H1 (cell line): ENCODE results near the gene TMEM187. TPM values are rescaled to one million over a fixed set of nuclear protein-coding genes. Genes with fewer than 3 reads are reported as not detected.

Experiments used
- CTCF ChIA-PET: fragments of 300-600 bp; sonication (Branson Sonifier 250); formaldehyde crosslinking; loops from one replicate; lab custom pipeline; 2021; ENCODE audit not compliant: partially characterized antibody; lab: Charles Lee
- POLR2A ChIA-PET: fragments of 300-600 bp; sonication (Branson Sonifier 250); formaldehyde crosslinking; loops from one replicate; lab custom pipeline; 2021; ENCODE audit warnings: inconsistent platforms; ENCODE audit not compliant: partially characterized antibody; lab: Charles Lee
- DNase-seq, 2 experiments: peaks; one replicate each; pipeline versions ENCODE4 v3.0.0 to v3.0.0-alpha.2; 2010 to 2022; ENCODE audit warnings: low spot score in 2 of 2, low read depth in 1 of 2, mixed read lengths in 1 of 2
- FAIRE-seq: peaks from 2 replicates; lab custom pipeline; 2011; peaks lifted over from hg19 to GRCh38; lab: Jason Lieb, UNC
- H2AFZ ChIP-seq: 2 replicates; pipeline ENCODE4 v1.8.1; 2012; ENCODE audit warnings: low read length, inconsistent platforms
- H2AK5ac ChIP-seq: 2 replicates; pipeline ENCODE4 v1.6.1; 2013; ENCODE audit warnings: low read depth, low read length
- H2BK120ac ChIP-seq: replicated peaks from 2 replicates; pipeline ENCODE3; 2013; ENCODE audit warnings: low read depth, low read length, inconsistent platforms
- H2BK12ac ChIP-seq: 2 replicates; pipeline ENCODE4 v1.6.1; 2013; ENCODE audit warnings: low read depth, low read length
- H2BK15ac ChIP-seq: 2 replicates; pipeline ENCODE4 v1.6.1; 2013; ENCODE audit warnings: low read length
- H2BK20ac ChIP-seq: 2 replicates; pipeline ENCODE4 v1.6.1; 2013; ENCODE audit warnings: low read length
- H2BK5ac ChIP-seq: 2 replicates; pipeline ENCODE4 v1.6.1; 2013; ENCODE audit warnings: low read depth, low read length
- H3K14ac ChIP-seq: 2 replicates; pipeline ENCODE4 v1.6.1; 2013; ENCODE audit warnings: inconsistent platforms; ENCODE audit not compliant: insufficient read length
- H3K18ac ChIP-seq: 2 replicates; pipeline ENCODE4 v1.6.1; 2013; ENCODE audit warnings: low read length; ENCODE audit errors: extremely low read depth
- H3K23ac ChIP-seq: 2 replicates; pipeline ENCODE4 v1.6.1; 2013; ENCODE audit warnings: inconsistent platforms; ENCODE audit not compliant: insufficient read length
- H3K23me2 ChIP-seq: 2 replicates; pipeline ENCODE4 v1.6.1; 2013; ENCODE audit warnings: low read depth, low read length
- H3K27ac ChIP-seq: 2 replicates; pipeline ENCODE4 v1.6.1; 2011; ENCODE audit warnings: low read depth, low read length, inconsistent platforms
- H3K27me3 ChIP-seq, 4 experiments: replicated peaks in 1 of 4; 1 replicate in 1 of 4; 2 replicates in 3 of 4; pipeline versions ENCODE4 v1.6.1 to v1.8.1; 2011 to 2013; ENCODE audit warnings: low read length in 3 of 4, mild to moderate bottlenecking in 3 of 4, inconsistent platforms in 2 of 4, mixed read lengths in 2 of 4, moderate library complexity in 1 of 4; ENCODE audit not compliant: control insufficient read depth in 3 of 4, insufficient read depth in 3 of 4; ENCODE audit errors: extremely low read depth in 1 of 4
- H3K36me3 ChIP-seq, 4 experiments: 2 replicates each; pipeline versions ENCODE4 v1.6.1 to v1.8.1; 2011 to 2013; ENCODE audit warnings: mild to moderate bottlenecking in 4 of 4, low read length in 3 of 4, moderate library complexity in 2 of 4, control low read depth in 1 of 4, inconsistent platforms in 1 of 4; ENCODE audit not compliant: insufficient read depth in 4 of 4, control insufficient read depth in 2 of 4
- H3K4ac ChIP-seq: replicated peaks from 2 replicates; pipeline ENCODE3; 2013; ENCODE audit warnings: low read length, low read depth, mixed read lengths, inconsistent platforms; ENCODE audit not compliant: insufficient read length
- H3K4me1 ChIP-seq, 4 experiments: replicated peaks in 1 of 4; 1 replicate in 1 of 4; 2 replicates in 3 of 4; pipeline versions ENCODE4 v1.6.1 to v1.8.1; 2011 to 2013; ENCODE audit warnings: low read length in 3 of 4, inconsistent platforms in 2 of 4, mixed read lengths in 1 of 4; ENCODE audit not compliant: insufficient read depth in 4 of 4, control insufficient read depth in 3 of 4
- H3K4me2 ChIP-seq, 2 experiments: 2 replicates each; pipeline versions ENCODE4 v1.6.1 to v1.8.1; 2011 to 2013; ENCODE audit warnings: low read depth in 2 of 2, low read length in 2 of 2, control low read depth in 1 of 2, inconsistent platforms in 1 of 2, mild to moderate bottlenecking in 1 of 2; ENCODE audit not compliant: insufficient read depth in 1 of 2
- H3K4me3 ChIP-seq, 4 experiments: fragments of 200-600, 300-600 bp in 1 of 4; sonication (generic), shearing (Covaris generic), sonication (Bioruptor Twin) in 1 of 4; 2 replicates each; pipeline versions ENCODE4 v1.5.1 to v1.8.1; 2011 to 2016; ENCODE audit warnings: low read length in 4 of 4, low read depth in 3 of 4, control low read depth in 2 of 4, inconsistent platforms in 2 of 4, mild to moderate bottlenecking in 2 of 4, mixed read lengths in 1 of 4, moderate library complexity in 1 of 4; ENCODE audit not compliant: insufficient read depth in 2 of 4; ENCODE audit errors: extremely low read depth in 1 of 4
- H3K56ac ChIP-seq: replicated peaks from 2 replicates; pipeline ENCODE3; 2013; ENCODE audit warnings: low read depth, mild to moderate bottlenecking, mixed read lengths, low read length, inconsistent platforms; ENCODE audit not compliant: insufficient read length
- H3K79me1 ChIP-seq: 2 replicates; pipeline ENCODE4 v1.6.1; 2013; ENCODE audit warnings: low read depth, low read length, control low read depth
- H3K79me2 ChIP-seq, 2 experiments: 2 replicates each; pipeline versions ENCODE4 v1.6.1 to v1.8.1; 2012 to 2013; ENCODE audit warnings: low read length in 2 of 2, mild to moderate bottlenecking in 2 of 2, inconsistent platforms in 1 of 2; ENCODE audit not compliant: insufficient read depth in 2 of 2, control insufficient read depth in 1 of 2
- H3K9ac ChIP-seq, 4 experiments: replicated peaks in 1 of 4; 1 replicate in 1 of 4; 2 replicates in 3 of 4; pipeline versions ENCODE4 v1.6.1 to v1.8.1; 2011 to 2013; ENCODE audit warnings: low read depth in 3 of 4, low read length in 3 of 4, control low read depth in 2 of 4, mild to moderate bottlenecking in 2 of 4, moderate library complexity in 2 of 4, inconsistent platforms in 1 of 4; ENCODE audit errors: extremely low read depth in 1 of 4
- H3K9me3 ChIP-seq, 2 experiments: 2 replicates each; pipeline versions ENCODE4 v1.6.1 to v1.8.1; 2012 to 2013; ENCODE audit warnings: mild to moderate bottlenecking in 2 of 2, moderate library complexity in 2 of 2, control low read depth in 1 of 2, inconsistent platforms in 1 of 2, low read depth in 1 of 2, low read length in 1 of 2, mixed read lengths in 1 of 2; ENCODE audit not compliant: insufficient read depth in 2 of 2
- H4K20me1 ChIP-seq, 2 experiments: replicated peaks in 1 of 2; 2 replicates each; pipeline versions ENCODE3 to v1.8.1; 2011 to 2013; ENCODE audit warnings: inconsistent platforms in 2 of 2, low read length in 2 of 2, mild to moderate bottlenecking in 1 of 2; ENCODE audit not compliant: insufficient read depth in 2 of 2, control insufficient read depth in 1 of 2
- H4K5ac ChIP-seq: 2 replicates; pipeline ENCODE4 v1.6.1; 2013; ENCODE audit warnings: low read length, low read depth, mixed read lengths, inconsistent platforms; ENCODE audit not compliant: insufficient read length
- H4K8ac ChIP-seq: 2 replicates; pipeline ENCODE4 v1.8.0; 2013; ENCODE audit warnings: mild to moderate bottlenecking, moderate library complexity, low read length, inconsistent platforms; ENCODE audit not compliant: insufficient read depth; ENCODE audit errors: extremely low read depth
- H4K91ac ChIP-seq: replicated peaks from 2 replicates; pipeline ENCODE3; 2013; ENCODE audit warnings: low read length, mixed read lengths, inconsistent platforms; ENCODE audit not compliant: insufficient read length
- WGBS, 2 experiments: shearing (Covaris generic) in 1 of 2; methylation state at CpG; one replicate each; pipeline versions ENCODE4 v1.1.6 to v1.1.7; 2013 to 2015; ENCODE audit warnings: low lambda C conversion rate in 2 of 2, mixed read lengths in 2 of 2, inconsistent platforms in 1 of 2, low coverage in 1 of 2, missing lambda C conversion rate in 1 of 2; ENCODE audit not compliant: insufficient replicate concordance in 2 of 2, insufficient coverage in 1 of 2, insufficient read length in 1 of 2; ENCODE audit errors: extremely low coverage in 1 of 2, missing lambda C conversion rate in 1 of 2; 5-methylcytosine and 5-hydroxymethylcytosine counted together
- polyA plus RNA-seq, 7 experiments: library from polyadenylated mRNA; depleted of rRNA in 3 of 7; stranded (reverse) in 5 of 7; unstranded in 2 of 7; fragments of >200 nt in 5 of 7; fragments of 200-250 nt in 2 of 7; gene quantifications; 1 replicate in 5 of 7; 2 replicates in 1 of 7; 4 replicates in 1 of 7; pipeline versions ENCODE4 v1.2.1 to v1.2.3, GENCODE V29; 2011 to 2013; ENCODE audit warnings: missing spikeins in 2 of 7, mixed read lengths in 2 of 7
- total RNA-seq: library from RNA; stranded (reverse); fragmentation: NEBNext Ultra II Directional; extraction: Animal tissue kit (Norgen Biotek cat#: 25700); gene quantifications from 2 replicates; pipeline ENCODE4 v1.2.1, GENCODE V29; 2021
- TF ChIP-seq, protein P1 (sequence below): IDR thresholded peaks from 2 replicates; pipeline ENCODE4 v1.6.1; 2012; ENCODE audit warnings: inconsistent platforms

Gene TMEM187
- total and polyA plus RNA-seq, 2 of the 8 experiments (the other 6 are each of a cell fraction or from before 2014, with no cell fraction given) = 5.0 to 14.5 TPM

DNA sequence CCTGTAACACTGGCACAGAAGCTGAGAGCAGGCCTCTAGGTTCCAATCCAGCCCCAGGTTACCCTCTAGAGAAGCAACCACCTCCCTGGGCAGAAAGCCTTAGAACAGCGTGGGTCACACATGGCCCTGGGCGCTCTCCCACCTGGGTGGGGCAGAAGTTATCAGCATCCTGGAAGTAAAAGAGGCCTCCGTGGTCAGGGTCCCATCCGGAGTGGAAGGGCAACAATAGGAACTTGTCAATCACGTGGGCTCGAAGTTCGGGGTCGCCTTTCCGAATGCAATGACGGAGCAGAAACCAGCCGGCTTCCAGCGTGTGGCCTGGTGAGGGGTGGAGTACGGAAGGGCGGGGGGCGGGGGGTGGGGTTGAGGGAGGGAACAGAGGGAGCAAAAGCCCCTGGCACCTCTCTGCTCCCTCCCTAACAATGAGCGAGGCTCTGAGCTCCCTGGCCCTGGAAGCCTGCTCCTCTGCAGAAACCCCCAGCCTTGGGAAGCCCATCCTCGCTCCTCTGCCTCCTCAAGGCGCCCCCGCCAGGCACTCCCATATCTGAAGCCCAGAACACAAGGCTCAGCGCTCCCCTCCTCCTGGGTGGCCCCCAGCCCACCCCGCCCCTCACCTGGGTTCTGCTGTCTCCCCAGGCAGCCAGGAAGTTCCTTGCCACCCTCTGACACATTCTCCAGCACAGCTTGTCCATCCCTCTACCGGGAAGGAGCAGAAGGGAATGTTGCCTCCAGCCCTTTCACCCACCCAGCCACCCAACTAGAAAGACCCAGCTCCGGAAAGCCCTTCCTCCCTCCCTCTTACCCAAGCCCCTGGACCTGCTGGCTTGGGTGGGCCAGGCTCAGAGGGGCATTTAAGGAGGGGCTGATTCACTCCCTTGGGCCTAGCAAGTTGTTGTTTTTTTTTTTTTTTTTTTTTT lies 31.0 kb upstream of the TMEM187 start:
- Histone ChIP-seq H3K23me2 (no peaks in the 10 kb centered on the region), H3K4me2 (peak overlapping the region; percentile 57 to 60), H2BK20ac (no peak overlapping the region), H2BK12ac (no peak overlapping the region), H3K27me3 (no peaks in the 10 kb centered on the region), H3K56ac (peak overlapping the region; percentile 4), H3K14ac (no peak overlapping the region), H2AFZ (no peak overlapping the region), H4K91ac (peak overlapping the region; percentile 65), H3K79me2 (no peaks in the 10 kb centered on the region), H4K8ac (no peak overlapping the region), H3K18ac (peak overlapping the region; percentile 83), H2BK15ac (no peak overlapping the region), H3K36me3 (no peaks in the 10 kb centered on the region), H2AK5ac (no peak overlapping the region), H2BK5ac (peak overlapping the region; percentile 78; the same call in 1 of the 2 replicates), H3K4ac (no peak overlapping the region), H4K20me1 (no peaks in the 10 kb centered on the region), H3K9ac (no peak overlapping the region; a peak in 1 of 7 replicates), H4K5ac (no peak overlapping the region), H3K23ac (no peak overlapping the region), H3K9me3 (no peaks in the 10 kb centered on the region), H3K79me1 (no peaks in the 10 kb centered on the region), H3K4me3 (peak overlapping the region in 2 of 4 experiments; percentile 13 to 48; a peak in 2 of 8 replicates), H3K27ac (peak overlapping the region; percentile 67; the same call in 1 of the 2 replicates), H3K4me1 (peaks cover 1 to 10% (median 7%) of the 10 kb centered on the region in 4 experiments; a peak in 6 of 7 replicates), H2BK120ac (no peak overlapping the region)
- FAIRE-seq (peak; percentile 48), DNase-seq (no peak)
- ChIA-PET POLR2A (interaction anchor here (0.6 to 18.9 kb wide), 4 partner anchors 17 to 39 kb away, joined by 3 to 231 read pairs (median 4); partner anchors contain the start of genes ARHGAP4 and HCFC1), CTCF (interaction anchor here (0.7 to 19.6 kb wide), 4 partner anchors 7 to 487 kb away, joined by 3 to 272 read pairs (median 3); partner anchors contain the start of genes ARHGAP4, ATP6AP1 and RENBP)
- 22% methylated on average over 11 of the region's 23 CpGs; no CpG with 5 or more reads in 1 of the 2 experiments for WGBS, 2 experiments
- TF ChIP-seq, protein P1, sequence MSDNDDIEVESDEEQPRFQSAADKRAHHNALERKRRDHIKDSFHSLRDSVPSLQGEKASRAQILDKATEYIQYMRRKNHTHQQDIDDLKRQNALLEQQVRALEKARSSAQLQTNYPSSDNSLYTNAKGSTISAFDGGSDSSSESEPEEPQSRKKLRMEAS = peak; percentile 33; the same call in 1 of the 2 replicates
